PFSK-1 (cell line): Measurements from ENCODE around the gene MMEL1.

ENCODE experiments used
- FOXP2 ChIP-seq: optimal IDR thresholded peaks from 2 replicates; pipeline ENCODE3; 2011; ENCODE audit warnings: borderline replicate concordance, control low read depth, inconsistent platforms; ENCODE audit not compliant: insufficient read depth; ENCODE audit errors: extremely low read length, extremely low read depth
- POLR2AphosphoS5 ChIP-seq: IDR thresholded peaks from 2 replicates; pipeline ENCODE4 v1.6.1; 2012; ENCODE audit warnings: low read depth, mild to moderate bottlenecking, control low read depth, low read length, moderate library complexity
- SIN3A ChIP-seq: IDR thresholded peaks from 2 replicates; pipeline ENCODE4 v1.6.1; 2012; ENCODE audit warnings: mild to moderate bottlenecking, low read length, moderate library complexity, borderline replicate concordance; ENCODE audit not compliant: insufficient read depth
- TAF1 ChIP-seq: IDR thresholded peaks from 2 replicates; pipeline ENCODE4 v1.6.1; 2012; ENCODE audit warnings: low read length, control low read depth, borderline replicate concordance; ENCODE audit not compliant: insufficient read depth
- TF ChIP-seq, protein P1 (sequence below), 2 experiments: IDR thresholded peaks; 2 replicates each; pipeline versions ENCODE4 v1.6.1 to v1.8.0; 2011 to 2012; ENCODE audit warnings: low read depth in 2 of 2, low read length in 2 of 2, control low read depth in 1 of 2, inconsistent platforms in 1 of 2, mild to moderate bottlenecking in 1 of 2, moderate library complexity in 1 of 2; ENCODE audit not compliant: insufficient read depth in 1 of 2

The MMEL1 gene

GRCh38 chr1:2558861-2559260 lies 74.0 kb downstream of the MMEL1 start:
- no peak for TF ChIP-seq POLR2AphosphoS5
- TF ChIP-seq SIN3A = no peak
- TF ChIP-seq, protein P1, sequence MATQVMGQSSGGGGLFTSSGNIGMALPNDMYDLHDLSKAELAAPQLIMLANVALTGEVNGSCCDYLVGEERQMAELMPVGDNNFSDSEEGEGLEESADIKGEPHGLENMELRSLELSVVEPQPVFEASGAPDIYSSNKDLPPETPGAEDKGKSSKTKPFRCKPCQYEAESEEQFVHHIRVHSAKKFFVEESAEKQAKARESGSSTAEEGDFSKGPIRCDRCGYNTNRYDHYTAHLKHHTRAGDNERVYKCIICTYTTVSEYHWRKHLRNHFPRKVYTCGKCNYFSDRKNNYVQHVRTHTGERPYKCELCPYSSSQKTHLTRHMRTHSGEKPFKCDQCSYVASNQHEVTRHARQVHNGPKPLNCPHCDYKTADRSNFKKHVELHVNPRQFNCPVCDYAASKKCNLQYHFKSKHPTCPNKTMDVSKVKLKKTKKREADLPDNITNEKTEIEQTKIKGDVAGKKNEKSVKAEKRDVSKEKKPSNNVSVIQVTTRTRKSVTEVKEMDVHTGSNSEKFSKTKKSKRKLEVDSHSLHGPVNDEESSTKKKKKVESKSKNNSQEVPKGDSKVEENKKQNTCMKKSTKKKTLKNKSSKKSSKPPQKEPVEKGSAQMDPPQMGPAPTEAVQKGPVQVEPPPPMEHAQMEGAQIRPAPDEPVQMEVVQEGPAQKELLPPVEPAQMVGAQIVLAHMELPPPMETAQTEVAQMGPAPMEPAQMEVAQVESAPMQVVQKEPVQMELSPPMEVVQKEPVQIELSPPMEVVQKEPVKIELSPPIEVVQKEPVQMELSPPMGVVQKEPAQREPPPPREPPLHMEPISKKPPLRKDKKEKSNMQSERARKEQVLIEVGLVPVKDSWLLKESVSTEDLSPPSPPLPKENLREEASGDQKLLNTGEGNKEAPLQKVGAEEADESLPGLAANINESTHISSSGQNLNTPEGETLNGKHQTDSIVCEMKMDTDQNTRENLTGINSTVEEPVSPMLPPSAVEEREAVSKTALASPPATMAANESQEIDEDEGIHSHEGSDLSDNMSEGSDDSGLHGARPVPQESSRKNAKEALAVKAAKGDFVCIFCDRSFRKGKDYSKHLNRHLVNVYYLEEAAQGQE (IDR thresholded peaks at IDR 0.05; ENCODE audit: insufficient read depth in 1 of 2, low read depth in 2 of 2, low read length in 2 of 2) = no peak
- no peak for TF ChIP-seq FOXP2
- no peak for TF ChIP-seq TAF1

GRCh38 chr1:2558420-2558819 lies 74.4 kb downstream of the MMEL1 start:
- TF ChIP-seq, protein P1 (IDR thresholded peaks at IDR 0.05; ENCODE audit: insufficient read depth in 1 of 2, low read depth in 2 of 2, low read length in 2 of 2) = no peak
- no peak for TF ChIP-seq SIN3A
- no peak for TF ChIP-seq POLR2AphosphoS5
- TF ChIP-seq TAF1 = no peak
- no peak for TF ChIP-seq FOXP2

- TF ChIP-seq POLR2AphosphoS5 = no peak
- no peak for TF ChIP-seq FOXP2
- TF ChIP-seq, protein P1 (IDR thresholded peaks at IDR 0.05; ENCODE audit: insufficient read depth in 1 of 2, low read depth in 2 of 2, low read length in 2 of 2) = no peak
- no peak for TF ChIP-seq TAF1
- TF ChIP-seq SIN3A = no peak
Measured at GRCh38 chr1:2557482-2558400, 75.1 kb downstream of the MMEL1 start.

GRCh38 chr1:2556678-2557481 lies 75.9 kb downstream of the MMEL1 start:
- TF ChIP-seq FOXP2 (no peak), SIN3A (no peak), POLR2AphosphoS5 (no peak), TAF1 (no peak)
- TF ChIP-seq, protein P1 (IDR thresholded peaks at IDR 0.05; ENCODE audit: insufficient read depth in 1 of 2, low read depth in 2 of 2, low read length in 2 of 2) = no peak
